Gastrocnemius medialis (tissue), 4 donors: ENCODE results near the gene ASTN2. TPM values are rescaled to one million over a fixed set of nuclear protein-coding genes. Genes with fewer than 3 reads are reported as not detected.

Source experiments
- ATAC-seq, 2 donors: fragments of 150-250 bp; one replicate each; pipeline ENCODE4 v1.9.1; 2016
- DNase-seq, 2 donors: peaks; one replicate each; pipeline ENCODE4 v3.0.0-alpha.2; 2019
- H3K27ac ChIP-seq, 4 donors: fragments of 200-600 bp; sonication (generic); 1 replicate in 1 of 4; 2 replicates in 3 of 4; pipeline ENCODE4 v1.5.1; 2016 to 2018; ENCODE audit warnings: mild to moderate bottlenecking in 2 of 4, moderate library complexity in 1 of 4
- H3K27me3 ChIP-seq, 3 donors: fragments of 200-600 bp; sonication (generic) in 2 of 3; 1 replicate in 1 of 3; 2 replicates in 2 of 3; pipeline versions ENCODE4 v1.5.1 to v1.6.0; 2016 to 2019; ENCODE audit warnings: mild to moderate bottlenecking in 1 of 3, moderate library complexity in 1 of 3
- H3K36me3 ChIP-seq, 2 donors: fragments of 200-600 bp; sonication (generic) in 1 of 2; one replicate each; pipeline ENCODE4 v1.5.1; 2017 to 2018
- H3K4me1 ChIP-seq, 2 donors: fragments of 200-600 bp; sonication (generic) in 1 of 2; one replicate each; pipeline ENCODE4 v1.5.1; 2016 to 2017; ENCODE audit warnings: mild to moderate bottlenecking in 2 of 2
- H3K4me3 ChIP-seq, 4 donors: fragments of 200-600 bp; sonication (generic) in 3 of 4; 1 replicate in 1 of 4; 2 replicates in 3 of 4; pipeline ENCODE4 v1.5.1; 2016 to 2019; ENCODE audit warnings: mild to moderate bottlenecking in 2 of 4
- H3K9me3 ChIP-seq, 3 donors: fragments of 200-600 bp; sonication (generic) in 2 of 3; 1 replicate in 1 of 3; 2 replicates in 2 of 3; pipeline ENCODE4 v1.5.1; 2016 to 2019
- POLR2A ChIP-seq, 2 donors: fragments of 450-650 bp; IDR thresholded peaks; one replicate each; pipeline ENCODE4 v1.6.1; 2017; ENCODE audit warnings: antibody characterized with exemption in 2 of 2, mild to moderate bottlenecking in 2 of 2, moderate library complexity in 2 of 2
- in situ Hi-C, 4 donors: fragments of 200-750 bp; cut with MboI; loops; one replicate each; pipeline versions ENCODE4 v1.15.0 to v1.8.0; 2017; ENCODE audit warnings: low sequenced_read_pairs in 4 of 4
- intact Hi-C: fragments of 100-400 bp; cut with DNase I; formaldehyde crosslinking; loops from one replicate; pipeline ENCODE4 v1.15.1; 2023; ENCODE audit warnings: low total_unique reads
- total RNA-seq, 4 donors: library from RNA; depleted of rRNA; stranded (reverse); fragments of >200 nt; gene quantifications; one replicate each; pipeline versions ENCODE4 v1.1.0 to v1.2.3, GENCODE V29; 2016
- TF ChIP-seq, protein P1 (sequence below), 5 experiments: fragments of 450-650 bp in 3 of 5; fragments of 200-600 bp in 2 of 5; sonication (generic) in 2 of 5; IDR thresholded peaks in 4 of 5; conservative IDR thresholded peaks in 1 of 5; 1 replicate in 4 of 5; 2 replicates in 1 of 5; pipeline ENCODE4 v1.5.1; 2016 to 2019; ENCODE audit warnings: antibody characterized with exemption in 5 of 5, mild to moderate bottlenecking in 3 of 5, moderate library complexity in 3 of 5

The ASTN2 gene
- total RNA-seq, 4 donors from 2014 or later: 2.5 to 4.6 (median 3.7) TPM

DNA sequence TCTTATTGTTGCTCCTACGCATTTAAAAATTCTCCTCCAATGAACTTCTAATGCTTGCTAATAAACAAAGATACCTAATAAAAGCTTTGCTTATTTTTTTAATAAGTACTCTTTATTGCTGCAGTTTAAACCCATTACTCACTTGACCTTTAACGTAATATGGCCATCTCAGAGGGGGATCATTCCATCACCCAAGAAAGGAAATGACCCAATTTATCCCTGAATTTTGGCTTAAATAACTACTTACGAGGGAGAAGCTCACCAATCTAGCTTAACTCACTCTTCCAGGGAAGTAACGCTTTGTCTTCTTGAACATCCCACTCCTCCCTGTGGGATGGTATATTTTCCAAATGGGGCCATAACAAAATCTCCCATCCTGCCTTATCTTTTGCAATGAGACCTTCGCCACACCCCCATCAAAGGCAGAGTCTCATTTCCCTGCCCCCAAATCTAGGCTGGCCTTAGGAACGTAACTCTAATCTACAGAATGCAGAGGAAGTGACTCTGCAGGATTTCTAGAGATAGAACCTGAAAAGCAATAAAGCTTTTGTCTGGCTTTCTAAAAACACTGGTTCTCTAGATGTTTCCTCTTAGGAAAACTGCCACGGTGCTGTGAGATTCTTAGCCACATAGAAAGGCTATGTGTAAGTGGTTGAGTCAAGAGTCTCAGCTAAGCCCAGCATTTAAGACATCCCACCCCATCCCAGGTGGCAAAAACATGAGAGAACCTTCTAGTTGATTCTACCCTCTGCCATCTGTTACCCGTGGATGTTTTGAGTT is 310.0 kb downstream of the ASTN2 start:
- Histone ChIP-seq H3K27me3 (no peaks in the 10 kb centered on the region), H3K4me3 (no peak overlapping the region), H3K9me3 (no peaks in the 10 kb centered on the region), H3K4me1 (no peaks in the 10 kb centered on the region), H3K36me3 (no peaks in the 10 kb centered on the region), H3K27ac (no peak overlapping the region)
- DNase-seq (no peak), ATAC-seq (no peak)
- TF ChIP-seq, protein P1, sequence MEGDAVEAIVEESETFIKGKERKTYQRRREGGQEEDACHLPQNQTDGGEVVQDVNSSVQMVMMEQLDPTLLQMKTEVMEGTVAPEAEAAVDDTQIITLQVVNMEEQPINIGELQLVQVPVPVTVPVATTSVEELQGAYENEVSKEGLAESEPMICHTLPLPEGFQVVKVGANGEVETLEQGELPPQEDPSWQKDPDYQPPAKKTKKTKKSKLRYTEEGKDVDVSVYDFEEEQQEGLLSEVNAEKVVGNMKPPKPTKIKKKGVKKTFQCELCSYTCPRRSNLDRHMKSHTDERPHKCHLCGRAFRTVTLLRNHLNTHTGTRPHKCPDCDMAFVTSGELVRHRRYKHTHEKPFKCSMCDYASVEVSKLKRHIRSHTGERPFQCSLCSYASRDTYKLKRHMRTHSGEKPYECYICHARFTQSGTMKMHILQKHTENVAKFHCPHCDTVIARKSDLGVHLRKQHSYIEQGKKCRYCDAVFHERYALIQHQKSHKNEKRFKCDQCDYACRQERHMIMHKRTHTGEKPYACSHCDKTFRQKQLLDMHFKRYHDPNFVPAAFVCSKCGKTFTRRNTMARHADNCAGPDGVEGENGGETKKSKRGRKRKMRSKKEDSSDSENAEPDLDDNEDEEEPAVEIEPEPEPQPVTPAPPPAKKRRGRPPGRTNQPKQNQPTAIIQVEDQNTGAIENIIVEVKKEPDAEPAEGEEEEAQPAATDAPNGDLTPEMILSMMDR (IDR thresholded peaks at IDR 0.05 in 4 of 5, conservative IDR thresholded peaks at IDR 0.05 in 1 of 5): no peak
- TF ChIP-seq POLR2A (IDR thresholded peaks at IDR 0.05): no peak
- intact Hi-C loops: no loop called here
- in situ Hi-C loops: no loop called here

DNA sequence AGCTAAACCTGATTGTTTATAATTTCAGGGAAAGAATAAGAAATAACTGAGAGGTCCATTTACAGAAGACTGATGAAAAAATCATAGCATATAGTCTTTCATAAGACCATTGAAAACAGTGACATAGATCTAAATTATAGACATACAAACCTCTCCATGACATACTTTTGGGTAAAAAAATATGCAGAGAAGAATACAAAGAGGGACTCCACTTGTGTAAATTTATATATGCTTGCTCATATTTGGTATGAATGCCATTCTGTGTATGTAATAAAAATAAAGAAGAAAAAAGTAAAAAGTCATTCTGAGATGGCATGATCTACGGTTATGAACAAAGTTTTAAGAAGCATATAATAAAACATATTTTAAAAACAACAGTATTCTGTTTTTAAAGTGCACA is 310.7 kb downstream of the ASTN2 start:
- TF ChIP-seq POLR2A (IDR thresholded peaks at IDR 0.05): no peak
- TF ChIP-seq, protein P1 (IDR thresholded peaks at IDR 0.05 in 4 of 5, conservative IDR thresholded peaks at IDR 0.05 in 1 of 5): no peak
- H3K36me3 ChIP-seq: no peaks in the 10 kb centered on the region
- in situ Hi-C loops: no loop called here
- no peak for ATAC-seq
- no peak overlapping the region for H3K4me3 ChIP-seq
- H3K9me3 ChIP-seq: no peaks in the 10 kb centered on the region
- intact Hi-C loops: no loop called here
- no peak for DNase-seq
- no peaks in the 10 kb centered on the region for H3K27me3 ChIP-seq
- no peak overlapping the region for H3K27ac ChIP-seq
- no peaks in the 10 kb centered on the region for H3K4me1 ChIP-seq

DNA sequence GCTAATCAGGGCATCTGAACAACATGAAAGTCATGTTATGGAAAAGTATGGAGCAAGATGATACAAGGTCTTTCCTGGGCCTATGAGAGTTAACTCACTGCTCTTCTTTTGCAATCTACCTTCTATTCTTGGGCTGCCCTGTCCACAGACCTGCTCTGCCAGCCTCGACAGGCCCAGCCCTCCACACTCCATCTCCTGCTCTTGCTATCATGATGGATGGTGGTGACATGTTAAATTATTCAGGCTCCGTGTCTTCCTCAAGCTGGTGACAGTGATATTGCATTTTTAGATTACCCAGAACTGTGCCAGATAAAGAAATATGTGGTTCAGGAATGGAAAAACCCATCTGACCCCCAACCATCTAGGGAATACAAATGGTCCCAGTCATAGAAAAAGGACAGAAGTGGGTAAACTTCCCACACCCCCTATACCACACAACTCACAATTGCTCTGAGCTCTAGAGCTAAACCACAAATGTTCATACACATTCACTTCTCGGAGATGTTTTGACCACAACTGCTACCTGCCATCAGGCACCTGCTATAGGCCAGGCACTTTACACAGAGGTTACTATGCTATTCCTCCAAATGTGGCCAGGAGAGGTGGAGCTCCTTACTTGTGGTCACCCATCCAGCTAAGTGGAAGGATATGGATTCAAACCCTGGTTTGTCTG is 311.3 kb downstream of the ASTN2 start:
- no peak for TF ChIP-seq POLR2A (IDR thresholded peaks at IDR 0.05)
- TF ChIP-seq, protein P1 (IDR thresholded peaks at IDR 0.05 in 4 of 5, conservative IDR thresholded peaks at IDR 0.05 in 1 of 5): no peak
- Histone ChIP-seq H3K27ac (no peak overlapping the region), H3K4me3 (no peak overlapping the region), H3K36me3 (no peaks in the 10 kb centered on the region), H3K4me1 (no peaks in the 10 kb centered on the region), H3K9me3 (no peaks in the 10 kb centered on the region), H3K27me3 (no peaks in the 10 kb centered on the region)
- DNase-seq (no peak), ATAC-seq (no peak)
- in situ Hi-C loops (no loop called here), intact Hi-C loops (no loop called here)

DNA sequence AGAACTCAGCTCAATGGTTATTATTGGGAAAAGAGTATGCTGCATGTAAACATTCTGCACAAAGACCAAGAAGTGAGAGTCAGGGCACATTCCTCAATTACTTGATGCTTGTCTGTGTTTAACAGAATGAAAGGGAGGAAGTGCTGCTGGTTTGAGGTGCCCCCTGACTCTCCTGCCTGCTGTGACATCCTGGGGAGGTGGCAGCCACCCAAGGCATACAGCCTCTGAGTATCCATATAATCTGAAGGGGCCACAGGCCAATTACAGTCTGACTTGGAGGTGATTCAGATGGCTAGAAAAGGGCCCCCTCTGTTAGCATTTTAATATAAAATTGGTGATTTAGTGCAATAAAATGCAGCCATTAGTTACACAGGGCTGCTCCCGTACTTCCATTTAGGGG is 313.8 kb downstream of the ASTN2 start:
- no peak overlapping the region for H3K27ac ChIP-seq
- H3K9me3 ChIP-seq: no peaks in the 10 kb centered on the region
- in situ Hi-C loops: no loop called here
- no peak for TF ChIP-seq POLR2A (IDR thresholded peaks at IDR 0.05)
- TF ChIP-seq, protein P1 (IDR thresholded peaks at IDR 0.05 in 4 of 5, conservative IDR thresholded peaks at IDR 0.05 in 1 of 5): no peak
- H3K27me3 ChIP-seq: no peaks in the 10 kb centered on the region
- H3K4me3 ChIP-seq: no peak overlapping the region
- ATAC-seq (no peak), DNase-seq (no peak)
- intact Hi-C loops: no loop called here
- H3K36me3 ChIP-seq: no peaks in the 10 kb centered on the region
- no peaks in the 10 kb centered on the region for H3K4me1 ChIP-seq
